GM18519 (cell line): ENCODE measurements around the gene DNTT.
A peak's percentile ranks its signal among the peaks of the same experiment; 100 is the strongest.
"Not testable (repeated sequence)": the region's sequence is repeated elsewhere in the genome, so short reads cannot be mapped to it uniquely, and the experiment has no call there.

Source experiments
- ATAC-seq: cut with Tn5 transposase; IDR thresholded peaks from one replicate; pipeline ENCODE4 v1.9.1; 2021; ENCODE audit warnings: mild to moderate bottlenecking, moderate library complexity; ENCODE audit not compliant: unreplicated experiment, low FRiP score

Gene DNTT

DNA sequence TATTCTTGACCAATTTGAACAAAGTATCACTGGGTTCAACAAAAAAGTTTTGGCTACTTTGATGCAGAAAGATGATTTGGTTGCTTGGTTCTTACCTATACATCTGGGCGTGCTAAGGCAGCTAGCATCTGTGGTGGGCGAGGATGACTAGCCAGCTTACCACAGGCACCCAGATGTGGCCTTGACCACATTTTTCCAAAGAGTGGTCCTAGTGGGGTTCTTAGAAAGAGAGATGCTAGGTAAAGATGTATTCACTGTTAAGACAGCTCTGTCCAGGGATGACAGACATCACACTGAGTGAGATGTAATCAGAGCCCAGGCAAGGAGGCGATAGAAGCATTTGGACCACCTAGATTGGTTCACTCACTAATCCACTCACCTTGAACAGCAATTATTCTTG is 785 bp downstream of the DNTT start:
- ATAC-seq, result no peak

DNA sequence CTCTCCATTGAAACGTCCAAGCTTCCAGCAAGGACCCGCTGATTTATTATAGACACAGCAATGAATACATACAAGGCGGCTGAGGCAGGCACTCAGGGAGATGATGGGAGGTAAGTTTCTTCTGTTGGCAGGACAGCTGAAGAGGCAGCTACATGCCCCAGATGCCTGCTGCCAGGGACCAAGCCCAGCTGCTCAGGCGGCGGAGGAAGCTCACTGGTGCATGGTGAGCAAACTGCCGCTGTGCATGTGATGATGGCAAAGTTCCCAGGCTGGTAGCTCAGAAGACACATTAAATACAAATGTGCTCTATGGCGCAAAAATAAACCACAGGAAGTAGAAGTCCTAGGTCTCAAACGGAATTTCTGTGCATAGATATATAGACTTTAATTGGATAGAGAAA is 2.3 kb downstream of the DNTT start:
- no peak for ATAC-seq

DNA sequence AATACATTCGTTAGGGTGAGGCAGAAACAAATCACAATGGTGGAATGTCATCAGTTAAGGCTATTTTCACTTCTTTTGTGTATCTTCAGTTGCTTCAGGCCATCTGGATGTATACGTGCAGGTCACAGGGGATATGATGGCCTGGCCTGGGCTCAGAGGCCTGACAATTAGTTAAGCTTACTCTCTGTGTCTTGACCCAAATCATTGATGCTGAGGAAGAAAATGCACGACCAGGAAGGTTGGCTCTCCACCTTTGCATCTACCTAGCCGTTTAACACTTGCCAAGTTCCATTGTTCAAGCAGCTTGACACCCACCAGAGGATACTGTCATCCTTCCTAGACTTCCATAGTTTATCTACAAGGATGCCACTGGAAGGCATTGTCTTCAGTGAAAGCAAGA is 4.6 kb downstream of the DNTT start:
- ATAC-seq, result not testable (repeated sequence)

DNA sequence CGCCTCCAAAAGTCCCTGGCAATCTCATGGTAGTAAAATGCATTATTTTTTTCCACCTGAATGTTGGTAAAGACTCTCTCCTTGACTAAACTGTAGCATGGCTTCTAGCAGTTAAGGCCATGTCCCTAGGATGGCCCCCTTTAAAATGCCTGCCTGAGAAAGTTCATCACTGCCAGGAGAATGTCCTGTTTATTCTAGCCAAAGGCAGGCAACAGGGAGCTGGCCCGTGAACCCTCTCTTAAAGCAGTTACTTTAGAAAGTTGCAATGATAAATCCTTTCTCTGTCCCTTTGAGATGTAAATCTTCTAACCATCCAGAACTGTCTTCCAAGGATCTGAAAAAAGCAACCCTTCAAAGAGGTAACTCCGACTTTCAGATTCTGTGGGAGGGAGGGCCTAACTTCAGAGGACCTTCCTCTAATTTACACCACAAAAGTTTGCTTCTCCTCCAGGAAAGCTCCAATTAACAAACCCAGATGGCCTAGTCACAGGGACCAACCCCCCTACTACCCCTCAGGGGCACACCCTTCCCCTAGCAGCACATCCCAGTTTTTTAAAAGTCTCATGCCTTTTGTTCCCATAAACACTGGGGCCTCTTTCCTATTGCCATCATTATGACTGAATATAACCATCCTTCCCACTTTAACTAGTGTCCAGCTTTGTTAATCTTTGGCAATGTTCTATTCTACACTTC is 5.5 kb downstream of the DNTT start:
- no peak for ATAC-seq

DNA sequence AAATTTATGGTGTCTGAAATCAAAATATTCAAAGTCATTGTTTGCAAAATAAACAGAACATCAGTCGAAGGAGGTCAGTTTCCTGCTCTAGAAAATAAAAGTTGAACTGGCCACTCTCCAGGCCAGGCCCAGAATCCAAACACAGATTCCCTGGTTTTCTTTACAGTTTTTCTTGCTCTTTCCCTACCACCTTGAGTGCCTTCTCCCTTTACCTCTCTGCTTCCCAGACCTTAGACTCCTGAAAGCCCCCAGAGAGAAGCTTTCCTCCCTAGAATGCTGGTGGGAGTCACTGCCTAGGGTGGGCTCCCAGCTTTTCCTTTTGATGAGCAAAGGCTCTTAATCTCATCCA is 6.1 kb downstream of the DNTT start:
- ATAC-seq, result no peak

DNA sequence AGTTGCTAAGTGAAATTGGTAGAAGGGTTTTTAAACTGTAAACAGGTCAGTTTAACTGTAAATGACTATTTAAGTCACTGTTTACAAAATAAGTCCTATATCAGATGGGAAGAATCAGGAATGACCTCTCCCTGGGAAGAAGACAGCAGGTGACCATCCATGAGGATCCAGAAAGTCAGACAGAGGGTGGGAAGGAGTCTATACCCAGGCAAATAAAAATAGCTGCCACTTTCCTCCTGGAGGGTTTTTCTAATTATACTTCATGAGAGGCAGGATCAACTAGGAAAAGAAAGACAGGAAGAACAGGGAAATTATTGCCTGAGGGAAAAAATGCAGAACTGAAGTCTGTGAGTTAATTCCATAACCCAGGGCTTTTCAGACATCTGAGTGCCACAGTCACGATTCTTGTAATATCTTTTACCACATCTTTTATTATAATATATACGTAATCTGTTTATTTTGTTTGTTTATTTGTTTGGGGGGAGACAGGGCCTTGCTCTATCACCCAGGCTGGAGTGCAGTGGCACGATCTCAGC is 7.0 kb downstream of the DNTT start:
- ATAC-seq, result no peak

DNA sequence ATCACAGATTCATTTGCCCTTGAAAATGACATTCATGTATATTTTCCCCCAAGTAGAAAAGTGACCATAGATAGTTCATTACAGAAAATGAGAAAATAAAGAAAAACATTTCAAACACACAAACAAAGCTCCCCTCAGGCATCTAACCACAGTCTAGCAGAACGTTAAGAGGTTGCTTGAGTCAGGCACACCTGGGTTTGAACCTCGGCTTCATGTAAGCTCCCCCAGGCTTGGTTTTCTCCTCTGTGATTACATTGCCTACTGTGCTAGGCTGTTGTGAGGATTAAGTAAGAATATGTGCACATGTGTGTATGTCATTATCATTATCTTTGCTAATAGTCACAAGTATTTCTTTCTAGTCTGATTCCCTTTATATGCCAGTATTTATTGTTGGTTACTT is 9.1 kb downstream of the DNTT start:
- ATAC-seq, result no peak

DNA sequence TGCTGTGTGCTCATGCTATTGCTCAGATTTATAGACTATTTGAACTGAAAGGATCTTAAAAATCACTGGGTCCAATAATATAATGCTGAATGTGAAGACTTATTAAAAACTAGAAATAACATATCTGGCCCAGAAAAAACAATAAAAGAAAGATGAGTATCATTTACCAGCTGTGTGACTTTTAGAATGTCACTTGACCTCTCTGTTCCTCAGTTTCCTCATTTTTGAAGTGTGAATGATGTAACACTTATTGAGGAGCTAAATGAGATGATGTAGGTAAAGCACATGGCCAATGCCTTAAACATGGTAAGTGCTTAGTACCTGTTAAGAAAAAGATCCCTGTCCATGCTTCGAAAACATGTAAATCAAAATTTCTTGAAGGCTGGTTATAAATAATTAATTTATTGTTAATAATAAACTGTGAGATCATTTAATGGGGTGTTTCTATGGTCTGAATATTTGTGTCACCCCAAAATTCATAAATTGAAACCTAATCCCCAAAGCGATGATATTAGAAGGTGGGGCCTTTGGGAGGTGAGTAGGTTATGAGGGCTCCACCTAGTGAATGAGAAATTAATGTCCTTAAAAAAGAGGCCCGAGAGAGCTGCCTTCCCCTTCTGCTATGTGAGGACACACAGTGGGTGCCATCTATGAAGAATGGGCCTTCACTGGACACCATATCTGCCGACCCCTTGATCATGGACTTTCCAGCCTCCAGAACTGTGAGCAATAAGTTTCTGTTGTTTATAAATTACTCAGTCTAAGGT is 13.0 kb downstream of the DNTT start:
- ATAC-seq, result no peak

DNA sequence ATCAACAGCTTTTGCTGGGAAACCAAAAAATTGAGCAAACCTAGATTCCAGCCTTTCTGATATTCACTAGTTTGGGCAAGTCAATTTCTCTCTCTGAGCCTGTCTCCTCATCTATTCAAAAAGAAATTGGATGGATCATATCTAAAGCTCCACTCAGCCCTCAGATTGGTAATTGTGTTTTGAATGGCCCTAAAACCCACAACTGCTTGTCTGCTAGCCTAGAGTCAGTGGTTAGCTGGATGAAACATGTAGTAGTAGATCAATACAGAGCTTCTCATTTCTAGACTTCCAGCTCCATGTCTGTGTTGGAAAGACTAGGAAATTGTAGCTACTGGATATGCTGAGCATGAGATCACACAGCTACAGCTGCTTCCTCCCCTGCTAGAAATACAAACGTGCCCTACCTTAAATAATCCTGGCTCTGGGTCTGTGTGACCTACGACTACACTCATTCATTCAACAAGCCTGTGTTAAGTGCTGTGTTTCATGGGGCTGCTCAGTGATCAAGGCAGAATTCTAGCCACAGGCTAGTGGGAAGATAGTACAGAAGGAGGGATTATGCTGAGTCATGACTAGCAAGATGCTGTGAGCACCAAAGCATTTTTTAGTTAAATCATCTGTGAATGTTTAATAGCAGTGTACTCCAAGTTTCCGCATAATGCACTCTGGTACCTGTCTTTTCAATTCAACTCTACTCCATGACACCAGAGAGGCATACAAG is 15.7 kb downstream of the DNTT start:
- no peak for ATAC-seq

DNA sequence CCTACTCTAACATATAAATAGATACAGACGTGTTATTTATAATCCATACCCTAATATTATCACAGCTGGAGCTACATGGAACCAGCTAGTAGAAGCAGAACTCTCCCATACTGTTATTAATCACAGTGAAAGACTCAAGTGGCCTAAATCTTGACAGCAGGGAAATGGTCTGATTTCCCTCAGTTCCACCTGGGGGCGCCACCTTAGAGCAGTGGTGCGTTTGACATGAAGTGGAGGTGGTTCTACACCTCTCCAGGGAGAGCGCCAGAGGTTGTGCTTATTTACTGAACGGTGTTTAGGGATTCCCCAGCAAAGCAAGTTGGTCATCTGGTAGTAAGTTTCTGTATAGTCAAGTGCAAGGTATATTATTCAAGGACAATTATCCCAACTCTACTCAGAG is 17.6 kb downstream of the DNTT start:
- ATAC-seq, result no peak

DNA sequence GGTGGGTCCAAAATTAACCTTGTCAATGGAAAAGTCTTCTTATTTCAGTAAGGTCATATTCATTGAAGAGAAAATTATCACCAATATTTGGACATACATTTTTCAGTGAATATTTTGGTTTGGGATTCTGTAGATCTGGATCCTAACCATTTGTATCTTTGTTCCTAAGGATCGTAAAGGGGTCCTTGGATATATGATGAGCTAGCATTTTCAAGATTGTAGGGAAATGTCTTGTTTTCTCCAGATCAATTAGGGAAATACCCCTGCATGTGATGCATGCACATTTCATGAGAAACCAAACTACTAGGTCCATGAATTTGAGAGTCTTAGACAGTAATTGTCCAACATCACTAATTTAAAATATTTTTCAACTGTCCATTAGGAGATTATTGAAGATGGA is 18.0 kb downstream of the DNTT start:
- no peak for ATAC-seq

DNA sequence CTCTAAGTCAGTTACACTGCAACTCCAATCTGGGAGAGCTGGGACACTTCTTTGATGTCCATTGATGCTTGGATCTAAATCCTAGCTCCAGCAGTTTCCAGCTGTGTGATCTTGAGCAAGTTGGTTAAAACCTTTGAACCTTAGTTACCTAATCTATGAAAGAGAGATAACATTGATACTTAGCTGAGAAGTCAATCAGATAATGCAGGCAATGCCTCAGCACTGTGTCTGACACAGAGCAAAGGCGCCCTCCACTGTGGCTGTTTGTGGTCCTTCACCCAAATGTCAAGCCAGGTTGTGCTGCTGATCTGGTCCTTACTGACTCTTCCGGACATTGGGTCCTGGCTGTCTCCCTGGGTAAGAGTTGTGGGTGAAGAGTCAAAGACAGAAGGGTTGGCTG is 20.2 kb downstream of the DNTT start:
- ATAC-seq, result no peak

DNA sequence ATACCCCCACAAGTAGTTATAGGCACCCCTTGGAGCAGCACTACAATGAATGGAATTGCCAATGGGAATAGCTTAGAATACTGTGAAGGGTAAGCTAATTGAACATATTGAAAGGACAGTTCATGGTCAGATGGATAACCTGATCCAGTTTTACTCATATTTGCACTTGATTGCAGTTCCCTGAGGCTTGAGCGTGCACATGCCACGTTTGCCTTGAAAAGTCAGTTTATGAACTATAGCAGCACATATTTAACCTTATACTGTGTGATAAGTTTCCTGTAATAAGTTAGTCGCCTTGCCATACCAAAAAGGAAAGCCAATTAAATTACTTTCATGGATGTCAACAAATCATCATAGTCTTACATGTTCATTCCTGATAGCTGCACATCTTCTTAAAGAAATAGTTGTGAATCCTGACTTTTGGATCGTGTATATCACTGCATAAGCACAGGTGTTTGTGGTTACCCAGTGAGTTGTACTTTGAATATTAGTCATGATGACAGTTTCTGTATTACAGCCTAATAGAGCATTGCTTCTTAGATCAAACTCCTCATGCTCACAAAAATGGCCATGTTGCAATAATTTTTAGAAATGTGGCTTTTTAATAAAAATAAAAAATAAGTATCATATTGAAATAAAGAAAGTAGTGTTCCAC is 21.6 kb downstream of the DNTT start:
- peak; percentile 93 for ATAC-seq

DNA sequence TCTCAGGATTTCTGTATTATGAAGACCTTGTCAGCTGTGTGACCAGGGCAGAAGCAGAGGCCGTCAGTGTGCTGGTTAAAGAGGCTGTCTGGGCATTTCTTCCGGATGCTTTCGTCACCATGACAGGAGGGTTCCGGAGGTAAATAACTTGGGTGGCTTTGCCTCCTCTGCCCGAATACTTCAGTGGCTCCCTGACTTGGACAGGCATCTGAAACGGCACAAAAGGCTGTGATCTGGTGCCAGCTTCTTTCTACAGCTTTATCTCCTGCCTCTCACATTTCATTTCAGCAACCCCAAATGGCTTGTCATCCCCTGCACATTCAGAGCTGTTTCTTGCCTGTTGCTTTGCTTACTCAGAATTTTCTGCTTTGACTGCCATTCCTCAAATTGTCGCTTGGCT is 23.2 kb downstream of the DNTT start:
- no peak for ATAC-seq

DNA sequence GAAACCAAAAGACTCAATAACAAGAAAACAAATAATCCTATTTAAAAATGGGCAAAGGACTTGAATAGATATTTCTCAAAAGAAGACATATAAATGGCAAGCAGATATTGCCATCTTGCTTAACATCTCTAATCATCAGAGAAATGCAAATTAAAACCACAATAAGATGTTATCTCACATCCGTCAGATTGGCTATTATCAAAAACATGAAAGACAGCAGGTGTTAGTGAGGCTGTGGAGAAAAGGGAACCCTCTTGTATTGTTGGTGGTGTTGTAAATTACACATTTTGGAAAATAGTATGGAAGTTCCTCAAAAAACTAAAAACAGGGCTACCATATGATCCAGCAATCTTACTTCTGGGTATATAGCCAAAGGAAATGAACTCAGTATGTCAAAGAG is 28.9 kb downstream of the DNTT start:
- no peak for ATAC-seq

DNA sequence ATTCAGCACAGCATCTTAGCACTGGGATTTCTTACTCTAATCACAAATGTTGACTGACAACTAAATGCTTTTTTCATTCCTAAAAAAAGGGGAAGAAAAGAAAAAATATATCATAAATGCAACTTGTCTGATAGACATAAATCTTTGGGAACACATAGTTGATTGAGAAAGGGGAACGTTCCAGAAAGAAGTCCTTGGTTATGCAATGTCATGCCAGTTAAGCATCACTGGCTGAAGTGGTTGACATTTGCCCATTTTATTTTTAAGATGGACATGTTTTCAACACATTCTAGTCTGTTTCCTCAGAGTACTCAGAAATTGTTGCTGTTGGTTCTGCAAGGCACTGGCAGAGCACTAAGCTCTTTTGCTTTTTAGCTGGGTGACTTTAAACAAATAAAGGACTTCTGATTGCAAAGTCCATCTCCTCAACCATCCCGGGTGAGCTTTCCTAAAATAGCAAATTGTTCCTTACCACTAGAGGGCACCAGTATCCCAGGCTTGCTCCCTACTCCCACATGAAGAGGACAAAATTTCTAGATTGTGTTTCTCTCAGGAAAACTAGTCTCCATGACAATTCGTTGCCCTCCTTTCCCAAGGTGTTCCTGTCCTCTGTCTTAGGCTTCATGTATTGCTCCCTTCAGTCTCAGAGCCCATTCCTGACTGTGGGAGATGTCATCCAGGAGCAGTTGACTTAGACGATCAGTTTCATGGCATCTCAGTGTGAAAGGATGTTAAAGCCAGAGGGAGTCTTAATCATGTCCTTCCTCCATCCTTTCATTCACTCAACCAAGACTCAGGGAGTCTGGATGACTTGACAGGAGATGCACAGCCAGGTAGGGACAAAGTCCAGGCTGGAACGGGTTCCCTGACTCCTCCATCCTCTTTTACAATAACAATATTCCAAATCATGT is 30.6 kb downstream of the DNTT start:
- no peak for ATAC-seq

DNA sequence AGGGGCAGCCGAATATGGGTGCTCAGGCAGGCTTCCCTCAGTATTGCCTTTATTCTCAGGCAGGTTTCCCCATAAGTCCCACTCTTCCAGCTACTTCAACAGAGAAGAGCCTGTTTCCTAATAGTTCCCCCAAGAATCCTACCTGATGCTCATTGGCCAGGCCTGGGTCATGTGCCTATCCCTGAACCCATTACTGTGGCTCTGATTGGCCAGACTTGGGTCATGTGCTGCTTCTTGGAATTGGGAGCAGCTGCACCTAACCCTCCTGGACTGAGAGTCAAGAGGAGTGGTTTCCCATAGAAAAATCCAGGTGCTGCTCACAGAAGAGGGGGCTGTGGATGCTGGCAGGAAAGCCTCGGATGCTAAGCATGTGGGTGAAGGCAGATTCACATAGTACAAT is 32.9 kb downstream of the DNTT start:
- ATAC-seq, result no peak

DNA sequence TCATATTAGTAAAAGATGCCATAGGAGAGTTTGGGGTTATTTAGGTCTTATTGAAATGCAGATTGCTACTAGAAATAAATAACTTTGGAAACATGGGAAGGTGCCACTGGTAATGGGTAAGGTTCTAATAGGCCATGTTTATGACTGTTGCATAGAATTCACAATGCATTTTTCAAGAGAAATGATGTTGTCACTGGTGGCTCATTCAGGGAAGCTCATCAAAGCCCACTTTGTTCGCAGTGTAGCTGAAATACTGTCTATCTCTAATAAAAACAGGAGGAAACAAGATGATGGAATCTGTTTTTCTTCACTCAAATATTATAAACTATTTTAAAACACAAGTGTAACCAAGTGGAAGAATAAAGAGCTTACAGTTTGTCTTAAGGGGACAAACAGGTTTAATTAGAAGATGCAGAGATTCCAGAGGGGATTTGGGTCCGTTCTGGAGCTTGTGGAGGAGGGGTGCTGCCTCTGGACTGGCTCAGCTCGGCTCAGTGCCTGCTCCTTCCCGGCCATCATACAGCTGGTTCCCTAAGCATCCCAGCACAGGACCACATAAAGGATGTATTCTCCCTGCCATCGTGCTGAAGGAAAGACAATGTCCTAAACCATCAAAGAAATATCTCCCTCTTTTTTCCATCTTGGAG is 34.2 kb downstream of the DNTT start:
- no peak for ATAC-seq

DNA sequence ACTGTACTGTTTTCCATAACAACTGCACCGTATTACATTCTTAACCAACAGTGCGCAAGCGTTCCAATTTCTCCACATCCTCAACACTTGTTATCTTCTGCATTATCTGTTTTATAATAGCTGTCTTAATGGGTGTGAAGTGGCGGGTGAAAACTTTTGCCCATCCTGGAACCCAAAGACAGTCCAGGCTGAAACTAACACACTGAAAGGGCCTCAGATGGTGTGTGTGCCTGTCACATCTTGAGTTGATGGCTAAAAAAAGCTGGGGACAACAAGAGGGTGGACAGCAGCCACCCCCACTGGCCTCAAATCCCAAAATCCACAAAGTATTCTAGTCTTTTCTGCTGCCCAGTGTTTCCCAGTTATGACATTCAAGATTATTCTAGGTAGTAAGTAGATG is 35.1 kb downstream of the DNTT start:
- ATAC-seq, result no peak
